ENCODE data around the gene EDA2R. TPM values are rescaled to one million over a fixed set of nuclear protein-coding genes. Genes with fewer than 3 reads are reported as not detected.

EDA2R gene, protein sequence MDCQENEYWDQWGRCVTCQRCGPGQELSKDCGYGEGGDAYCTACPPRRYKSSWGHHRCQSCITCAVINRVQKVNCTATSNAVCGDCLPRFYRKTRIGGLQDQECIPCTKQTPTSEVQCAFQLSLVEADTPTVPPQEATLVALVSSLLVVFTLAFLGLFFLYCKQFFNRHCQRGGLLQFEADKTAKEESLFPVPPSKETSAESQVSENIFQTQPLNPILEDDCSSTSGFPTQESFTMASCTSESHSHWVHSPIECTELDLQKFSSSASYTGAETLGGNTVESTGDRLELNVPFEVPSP
- 5.0 and 5.1 TPM in 2 replicates for total RNA-seq (2021; fragmentation: NEBNext Ultra II Directional; extraction: Animal tissue kit (Norgen Biotek cat#: 25700))
- 6.0 and 7.0 TPM in 2 replicates for polyA plus RNA-seq (2011; rRNA removed)
- polyA plus RNA-seq (2011; cell fraction: cytosol; rRNA removed): 8.9 TPM
- 12.8 TPM for polyA plus RNA-seq (2011; cell fraction: nucleus; rRNA removed)
- polyA plus RNA-seq (2012, experiment 1 of 2): 4.3 to 8.0 TPM (median 5.8 TPM) in 4 replicates
- polyA plus RNA-seq (2012, experiment 2 of 2): 1.7 TPM
- polyA plus RNA-seq (2013, experiment 1 of 2): 5.8 TPM
- polyA plus RNA-seq (2013, experiment 2 of 2): 6.1 TPM
- polyA minus RNA-seq (2011; rRNA and poly(A)+ RNA removed): 20.4 and 24.5 TPM in 2 replicates
- polyA minus RNA-seq (2011; cell fraction: cytosol; rRNA and poly(A)+ RNA removed): 5.1 TPM
- polyA minus RNA-seq (2011; cell fraction: nucleus; rRNA and poly(A)+ RNA removed): 12.3 TPM
- long read RNA-seq, experiment 1, partial matches to known transcripts: 0 of 2 reads
- long read RNA-seq, experiment 1, other reads (novel, unspliced or antisense): 2 of 2 reads
- long read RNA-seq, experiment 2: 0 reads

DNA sequence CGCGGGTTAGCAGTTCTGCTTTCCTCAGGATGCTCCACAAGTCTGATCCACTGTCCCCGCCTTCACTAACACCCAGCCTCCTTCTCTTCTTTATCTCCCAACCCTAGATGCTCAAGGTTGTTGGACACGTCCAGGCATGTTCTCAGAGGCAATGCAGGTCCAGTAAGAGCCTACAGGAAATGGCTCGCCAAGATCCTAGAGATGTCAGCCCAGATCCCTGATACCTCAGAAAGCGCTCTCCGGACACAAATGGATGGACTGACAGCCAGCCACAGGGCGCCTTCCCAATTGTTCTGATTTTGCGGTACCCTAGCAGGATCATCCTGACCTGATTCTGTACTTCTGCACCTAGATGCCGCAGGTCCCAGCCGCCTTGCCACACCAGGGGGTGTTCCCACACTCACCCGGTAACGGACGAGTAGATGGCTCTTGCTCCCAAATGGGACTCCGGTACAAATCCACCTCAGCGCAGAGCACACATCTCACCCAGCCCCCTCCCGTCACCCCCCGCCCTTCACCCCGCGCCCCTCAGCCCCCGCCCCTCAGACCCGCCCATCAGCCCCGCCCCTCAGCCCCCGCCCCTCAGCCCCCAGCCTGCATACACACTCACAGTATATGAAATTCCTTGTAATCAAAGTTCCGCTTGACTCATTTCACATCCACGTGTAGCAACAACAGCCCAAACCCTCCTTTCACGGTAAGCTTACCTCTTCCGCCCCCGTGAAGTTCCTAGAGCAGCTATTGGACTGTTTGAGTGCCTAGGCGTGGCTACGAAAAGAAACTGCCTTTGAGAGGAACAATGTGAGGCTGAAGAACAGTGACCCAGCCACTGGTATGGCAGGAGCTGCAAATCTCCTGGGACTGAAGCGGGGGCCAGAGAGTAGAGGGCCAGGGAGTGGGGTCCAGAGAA is at the start of gene EDA2R:
EDA2R (minus strand) TSS at position 488 of the 910 bp plus-strand sequence. CDS start 23,058 bp downstream, outside the sequence.
- Histone ChIP-seq H3K79me1 (ENCODE audit: low read depth, low read length) (no peaks in the 10 kb centered on the region), H3K27ac (ENCODE audit: low read depth, low read length) (no peak within 1 kb of the TSS; the same call in 1 of the 2 replicates), H3K14ac (ENCODE audit: insufficient read length) (no peak within 1 kb of the TSS), H3K4me3 (ENCODE audit: extremely low read depth in 1 of 4, insufficient read depth in 2 of 4, low read depth in 3 of 4, low read length in 4 of 4) (peak within 1 kb of the TSS; percentile 65 to 80 (median 72)), H3K23ac (ENCODE audit: insufficient read length) (no peak within 1 kb of the TSS), H2BK5ac (ENCODE audit: low read depth, low read length) (peak within 1 kb of the TSS; percentile 77; the same call in 1 of the 2 replicates), H2BK15ac (ENCODE audit: low read length) (no peak within 1 kb of the TSS), H2BK12ac (ENCODE audit: low read depth, low read length) (no peak within 1 kb of the TSS), H3K9me3 (ENCODE audit: insufficient read depth in 2 of 2, low read depth in 1 of 2, low read length in 1 of 2) (no peaks in the 10 kb centered on the region), H3K27me3 (replicated peaks in 1 of 4; ENCODE audit: control insufficient read depth in 3 of 4, extremely low read depth in 1 of 4, insufficient read depth in 3 of 4, low read length in 3 of 4) (no peaks in the 10 kb centered on the region), H4K20me1 (replicated peaks in 1 of 2; ENCODE audit: control insufficient read depth in 1 of 2, insufficient read depth in 2 of 2, low read length in 2 of 2) (no peaks in the 10 kb centered on the region), H3K36me3 (ENCODE audit: control insufficient read depth in 2 of 4, insufficient read depth in 4 of 4, low read length in 3 of 4) (no peaks in the 10 kb centered on the region), H2AK5ac (ENCODE audit: low read depth, low read length) (no peak within 1 kb of the TSS), H4K5ac (ENCODE audit: insufficient read length, low read depth, low read length) (no peak within 1 kb of the TSS), H2AFZ (ENCODE audit: low read length) (peak within 1 kb of the TSS; percentile 85; the same call in 1 of the 2 replicates), H3K18ac (ENCODE audit: extremely low read depth, low read length) (no peak within 1 kb of the TSS), H3K4me2 (ENCODE audit: insufficient read depth in 1 of 2, low read depth in 2 of 2, low read length in 2 of 2) (peak within 1 kb of the TSS; percentile 85 to 96), H4K8ac (ENCODE audit: extremely low read depth, insufficient read depth, low read length) (peak within 1 kb of the TSS; percentile 28; the same call in 1 of the 2 replicates), H3K23me2 (ENCODE audit: low read depth, low read length) (peaks cover 7% of the 10 kb centered on the region; the same call in 1 of the 2 replicates), H2BK20ac (ENCODE audit: low read length) (no peak within 1 kb of the TSS), H3K9ac (replicated peaks in 1 of 4; ENCODE audit: extremely low read depth in 1 of 4, low read depth in 3 of 4, low read length in 3 of 4) (peak within 1 kb of the TSS in 3 of 4 experiments; percentile 67 to 79 (median 72); a peak in 6 of 7 replicates), H2BK120ac (replicated peaks; ENCODE audit: low read depth, low read length) (no peak within 1 kb of the TSS), H4K91ac (replicated peaks; ENCODE audit: insufficient read length, low read length) (peak within 1 kb of the TSS; percentile 29), H3K4ac (replicated peaks; ENCODE audit: insufficient read length, low read depth, low read length) (no peak within 1 kb of the TSS), H3K79me2 (ENCODE audit: control insufficient read depth in 1 of 2, insufficient read depth in 2 of 2, low read length in 2 of 2) (peaks cover 0 to 11% of the 10 kb centered on the region in 2 experiments; a peak in 2 of 4 replicates), H3K4me1 (replicated peaks in 1 of 4; ENCODE audit: control insufficient read depth in 3 of 4, insufficient read depth in 4 of 4, low read length in 3 of 4) (no peaks in the 10 kb centered on the region; a peak in 1 of 7 replicates), H3K56ac (replicated peaks; ENCODE audit: insufficient read length, low read depth, low read length) (peak within 1 kb of the TSS; percentile 33)
- DNase-seq (ENCODE audit: low read depth in 1 of 2, low spot score in 2 of 2) (peak; percentile 9 to 47), FAIRE-seq (peak; percentile 90)
- WGBS, 2 experiments (ENCODE audit: extremely low coverage in 1 of 2, insufficient coverage in 1 of 2, insufficient read length in 1 of 2, insufficient replicate concordance in 2 of 2, low coverage in 1 of 2, low lambda C conversion rate in 2 of 2, missing lambda C conversion rate in 1 of 2): 4% methylated on average over 11 of the region's 32 CpGs; no CpG with 5 or more reads in 1 of the 2 experiments
- CTCF ChIA-PET (ENCODE audit: partially characterized antibody): no interaction called here
- POLR2A ChIA-PET (ENCODE audit: partially characterized antibody): no interaction called here
- TF ChIP-seq EP300 (IDR thresholded peaks at IDR 0.05; ENCODE audit: borderline replicate concordance in 1 of 2, low read depth in 2 of 2, low read length in 2 of 2): no peak
- peak; percentile 15; the same call in 1 of the 2 replicates for TF ChIP-seq EGR1 (IDR thresholded peaks at IDR 0.05; ENCODE audit: borderline replicate concordance, low read depth, low read length)
- TF ChIP-seq SIX5 (IDR thresholded peaks at IDR 0.05; ENCODE audit: low read depth, low read length): no peak
- peak in 1 of 2 experiments; percentile 36; a peak in 2 of 4 replicates for TF ChIP-seq SIN3A (conservative IDR thresholded peaks at IDR 0.05 in 1 of 2, IDR thresholded peaks at IDR 0.05 in 1 of 2; ENCODE audit: low read depth in 1 of 2, low read length in 2 of 2)
- TF ChIP-seq, protein P1, sequence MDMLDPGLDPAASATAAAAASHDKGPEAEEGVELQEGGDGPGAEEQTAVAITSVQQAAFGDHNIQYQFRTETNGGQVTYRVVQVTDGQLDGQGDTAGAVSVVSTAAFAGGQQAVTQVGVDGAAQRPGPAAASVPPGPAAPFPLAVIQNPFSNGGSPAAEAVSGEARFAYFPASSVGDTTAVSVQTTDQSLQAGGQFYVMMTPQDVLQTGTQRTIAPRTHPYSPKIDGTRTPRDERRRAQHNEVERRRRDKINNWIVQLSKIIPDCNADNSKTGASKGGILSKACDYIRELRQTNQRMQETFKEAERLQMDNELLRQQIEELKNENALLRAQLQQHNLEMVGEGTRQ (IDR thresholded peaks at IDR 0.05; ENCODE audit: low read length): no peak
- no peak for TF ChIP-seq CEBPB (IDR thresholded peaks at IDR 0.05; ENCODE audit: low read depth, low read length)

Data from H1 (cell line).